NB4 (cell line): Measurements from ENCODE around the gene LNPEP.

ENCODE experiments used
- POLR2A ChIP-seq: IDR thresholded peaks from 2 replicates; pipeline ENCODE4 v1.6.1; 2011; ENCODE audit warnings: mild to moderate bottlenecking; ENCODE audit not compliant: insufficient read length; ENCODE audit errors: extremely low read depth
- TF ChIP-seq, protein P1 (sequence below): IDR thresholded peaks from one replicate; pipeline ENCODE4 v1.5.1; 2012; ENCODE audit warnings: low read depth, low read length
- TF ChIP-seq, protein P2 (sequence below): IDR thresholded peaks from 2 replicates; pipeline ENCODE4 v1.6.1; 2011; ENCODE audit warnings: low read depth, low read length

DNA sequence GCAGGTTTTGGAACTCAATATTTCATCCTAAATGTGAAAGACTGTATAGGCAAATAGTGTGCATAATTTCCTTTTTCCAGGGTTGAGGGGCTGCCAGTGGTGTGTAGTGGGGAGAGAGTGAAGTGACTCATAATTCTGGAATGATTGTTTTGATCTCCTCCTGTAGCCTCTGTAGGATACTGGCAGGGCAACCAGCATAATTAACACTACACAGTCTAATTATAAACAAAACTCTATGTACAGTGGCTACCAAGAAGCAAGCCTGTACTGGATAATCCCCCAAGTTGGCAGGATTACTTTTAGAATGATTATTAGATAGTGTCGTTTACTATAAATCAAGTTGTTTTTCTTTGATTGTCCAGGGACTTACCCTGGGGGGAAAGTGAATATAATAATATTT lies 32.2 kb downstream of the LNPEP start:
- TF ChIP-seq POLR2A: no peak
- TF ChIP-seq, protein P1, sequence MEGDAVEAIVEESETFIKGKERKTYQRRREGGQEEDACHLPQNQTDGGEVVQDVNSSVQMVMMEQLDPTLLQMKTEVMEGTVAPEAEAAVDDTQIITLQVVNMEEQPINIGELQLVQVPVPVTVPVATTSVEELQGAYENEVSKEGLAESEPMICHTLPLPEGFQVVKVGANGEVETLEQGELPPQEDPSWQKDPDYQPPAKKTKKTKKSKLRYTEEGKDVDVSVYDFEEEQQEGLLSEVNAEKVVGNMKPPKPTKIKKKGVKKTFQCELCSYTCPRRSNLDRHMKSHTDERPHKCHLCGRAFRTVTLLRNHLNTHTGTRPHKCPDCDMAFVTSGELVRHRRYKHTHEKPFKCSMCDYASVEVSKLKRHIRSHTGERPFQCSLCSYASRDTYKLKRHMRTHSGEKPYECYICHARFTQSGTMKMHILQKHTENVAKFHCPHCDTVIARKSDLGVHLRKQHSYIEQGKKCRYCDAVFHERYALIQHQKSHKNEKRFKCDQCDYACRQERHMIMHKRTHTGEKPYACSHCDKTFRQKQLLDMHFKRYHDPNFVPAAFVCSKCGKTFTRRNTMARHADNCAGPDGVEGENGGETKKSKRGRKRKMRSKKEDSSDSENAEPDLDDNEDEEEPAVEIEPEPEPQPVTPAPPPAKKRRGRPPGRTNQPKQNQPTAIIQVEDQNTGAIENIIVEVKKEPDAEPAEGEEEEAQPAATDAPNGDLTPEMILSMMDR: no peak
- TF ChIP-seq, protein P2, sequence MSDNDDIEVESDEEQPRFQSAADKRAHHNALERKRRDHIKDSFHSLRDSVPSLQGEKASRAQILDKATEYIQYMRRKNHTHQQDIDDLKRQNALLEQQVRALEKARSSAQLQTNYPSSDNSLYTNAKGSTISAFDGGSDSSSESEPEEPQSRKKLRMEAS: no peak
